ENCODE measurements around the gene HTT.
"Not testable (repeated sequence)": the region's sequence is repeated elsewhere in the genome, so short reads cannot be mapped to it uniquely, and the experiment has no call there.

The HTT gene

GRCh38 chr4:3124070-3124767 is 49.7 kb downstream of the HTT start:
- DNase-seq, result no peak

- no peak for DNase-seq
Measured at GRCh38 chr4:3127112-3127511, 52.6 kb downstream of the HTT start.

- no peak for DNase-seq
Measured at GRCh38 chr4:3128058-3128457, 53.6 kb downstream of the HTT start.

GRCh38 chr4:3128976-3129375 is 54.5 kb downstream of the HTT start:
- no peak for DNase-seq

DNA sequence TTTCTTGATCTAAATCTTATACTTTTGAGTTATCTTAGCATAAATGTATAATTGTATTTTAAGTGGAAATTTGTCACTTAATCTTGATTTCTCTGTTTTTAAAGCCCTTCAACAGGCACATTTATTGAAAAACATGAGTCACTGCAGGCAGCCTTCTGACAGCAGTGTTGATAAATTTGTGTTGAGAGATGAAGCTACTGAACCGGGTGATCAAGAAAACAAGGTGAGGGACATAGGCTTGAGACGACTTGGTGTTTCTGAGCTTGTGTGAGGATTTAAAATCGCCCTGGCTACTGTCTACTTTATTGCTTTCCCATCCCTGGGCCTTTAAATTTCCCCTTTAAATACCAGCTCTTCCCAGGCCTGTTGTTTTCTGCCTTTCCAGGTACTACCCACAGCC is 55.7 kb downstream of the HTT start:
- DNase-seq, result no peak

DNA sequence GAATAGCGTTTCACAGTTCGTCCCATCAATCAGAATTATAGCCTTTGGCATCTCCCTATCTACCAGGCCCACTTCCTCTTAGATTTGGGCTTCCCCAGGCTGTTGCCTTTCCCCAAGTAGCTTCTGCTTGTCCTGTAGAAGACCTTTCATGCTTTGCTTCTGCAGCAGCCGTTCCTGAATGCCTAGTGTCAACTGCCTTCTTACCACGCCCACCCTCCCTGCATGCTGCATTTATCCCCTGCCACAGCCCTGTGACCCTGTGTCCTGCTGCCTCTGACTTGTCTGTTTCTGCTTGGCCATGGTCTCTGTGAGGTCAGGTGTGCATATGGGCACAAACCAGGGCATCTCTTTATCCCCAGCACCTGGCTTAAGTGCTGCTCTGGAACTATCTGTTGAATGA is 56.3 kb downstream of the HTT start:
- no peak for DNase-seq

DNA sequence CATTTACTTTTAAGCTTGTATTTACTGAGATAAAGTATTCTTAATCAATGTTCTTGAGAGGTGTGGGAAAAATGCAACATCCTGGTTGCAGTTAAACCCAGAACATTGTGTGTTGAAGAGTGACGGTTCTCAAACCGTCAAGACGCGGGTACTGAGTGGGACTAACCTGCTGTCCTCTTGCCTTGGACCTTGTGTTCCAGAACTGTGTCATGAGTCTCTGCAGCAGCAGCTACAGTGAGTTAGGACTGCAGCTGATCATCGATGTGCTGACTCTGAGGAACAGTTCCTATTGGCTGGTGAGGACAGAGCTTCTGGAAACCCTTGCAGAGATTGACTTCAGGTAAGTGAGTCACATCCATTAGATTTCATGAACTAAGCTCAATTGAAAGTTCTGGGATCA is 59.7 kb downstream of the HTT start:
- no peak for DNase-seq

GRCh38 chr4:3135155-3136011 is 60.9 kb downstream of the HTT start:
- no peak for DNase-seq

DNA sequence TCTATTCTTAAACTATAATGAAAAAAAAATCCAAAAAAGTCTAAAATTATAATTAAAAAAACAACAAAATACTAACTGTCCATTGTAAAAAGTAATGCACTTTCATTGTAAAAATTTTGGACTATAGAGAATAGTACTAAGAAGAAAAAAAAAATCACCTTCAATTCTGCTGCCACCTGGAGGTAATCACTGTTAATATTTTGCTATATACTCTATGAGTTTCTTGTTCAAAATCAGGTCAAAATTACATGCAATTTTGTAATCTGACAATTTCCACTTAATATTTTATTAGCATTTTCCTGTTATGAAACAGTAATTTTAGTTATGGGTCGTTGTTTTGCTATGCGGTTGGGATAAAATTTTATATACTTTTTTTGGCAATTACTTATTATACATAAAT is 62.0 kb downstream of the HTT start:
- no peak for DNase-seq

- no peak for DNase-seq
Measured at GRCh38 chr4:3137908-3138307, 63.4 kb downstream of the HTT start.

- DNase-seq, result no peak
Measured at GRCh38 chr4:3145234-3145924, 70.9 kb downstream of the HTT start.

DNA sequence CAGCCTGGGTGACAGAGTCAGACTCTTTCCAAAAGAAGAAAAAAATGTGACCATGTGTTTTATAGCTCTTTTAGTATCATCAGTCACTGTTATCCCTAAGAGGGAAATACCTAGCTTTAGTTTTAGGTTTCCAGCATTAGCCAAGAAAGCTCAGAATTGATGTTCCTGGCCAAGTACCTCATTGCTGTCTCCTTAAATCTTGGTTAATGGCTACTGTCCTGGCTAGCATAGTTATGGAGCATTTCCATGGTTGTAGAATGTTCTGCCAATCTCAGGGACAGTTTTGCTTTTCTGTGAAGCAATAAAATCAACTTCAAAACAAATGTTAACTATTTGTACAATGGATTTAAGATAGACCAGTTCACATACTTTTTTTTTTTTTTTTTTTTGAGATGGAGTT is 74.4 kb downstream of the HTT start:
- no peak for DNase-seq

- DNase-seq, result not testable (repeated sequence)
Measured at GRCh38 chr4:3151238-3151637, 76.8 kb downstream of the HTT start.

- DNase-seq, result no peak
Measured at GRCh38 chr4:3157366-3157765, 82.9 kb downstream of the HTT start.

- DNase-seq, result no peak
Measured at GRCh38 chr4:3158841-3159240, 84.4 kb downstream of the HTT start.

GRCh38 chr4:3160438-3160837 is 86.0 kb downstream of the HTT start:
- DNase-seq, result no peak

- not testable (repeated sequence) for DNase-seq
Measured at GRCh38 chr4:3161044-3161443, 86.6 kb downstream of the HTT start.

DNA sequence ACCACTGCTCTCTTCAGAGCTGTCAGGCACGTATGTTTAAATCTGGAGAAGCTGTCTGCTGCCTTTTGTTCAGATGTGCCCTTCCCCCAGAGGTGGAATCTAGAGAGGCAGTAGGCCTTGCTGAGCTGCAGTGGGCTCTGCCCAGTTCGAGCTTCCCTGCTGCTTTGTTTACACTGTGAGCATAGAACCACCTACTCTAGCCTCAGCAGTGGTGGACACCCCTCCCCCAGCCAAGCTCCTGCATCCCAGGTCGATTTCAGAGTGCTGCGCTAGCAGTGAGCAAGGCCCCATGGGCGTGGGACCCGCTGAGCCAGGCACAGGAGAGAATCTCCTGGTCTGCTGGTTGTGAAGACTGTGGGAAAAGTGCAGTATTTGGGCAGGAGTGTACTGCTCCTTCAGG is 92.0 kb downstream of the HTT start:
- DNase-seq, result not testable (repeated sequence)

GRCh38 chr4:3168029-3168428 is 93.5 kb downstream of the HTT start:
- DNase-seq, result no peak

DNA sequence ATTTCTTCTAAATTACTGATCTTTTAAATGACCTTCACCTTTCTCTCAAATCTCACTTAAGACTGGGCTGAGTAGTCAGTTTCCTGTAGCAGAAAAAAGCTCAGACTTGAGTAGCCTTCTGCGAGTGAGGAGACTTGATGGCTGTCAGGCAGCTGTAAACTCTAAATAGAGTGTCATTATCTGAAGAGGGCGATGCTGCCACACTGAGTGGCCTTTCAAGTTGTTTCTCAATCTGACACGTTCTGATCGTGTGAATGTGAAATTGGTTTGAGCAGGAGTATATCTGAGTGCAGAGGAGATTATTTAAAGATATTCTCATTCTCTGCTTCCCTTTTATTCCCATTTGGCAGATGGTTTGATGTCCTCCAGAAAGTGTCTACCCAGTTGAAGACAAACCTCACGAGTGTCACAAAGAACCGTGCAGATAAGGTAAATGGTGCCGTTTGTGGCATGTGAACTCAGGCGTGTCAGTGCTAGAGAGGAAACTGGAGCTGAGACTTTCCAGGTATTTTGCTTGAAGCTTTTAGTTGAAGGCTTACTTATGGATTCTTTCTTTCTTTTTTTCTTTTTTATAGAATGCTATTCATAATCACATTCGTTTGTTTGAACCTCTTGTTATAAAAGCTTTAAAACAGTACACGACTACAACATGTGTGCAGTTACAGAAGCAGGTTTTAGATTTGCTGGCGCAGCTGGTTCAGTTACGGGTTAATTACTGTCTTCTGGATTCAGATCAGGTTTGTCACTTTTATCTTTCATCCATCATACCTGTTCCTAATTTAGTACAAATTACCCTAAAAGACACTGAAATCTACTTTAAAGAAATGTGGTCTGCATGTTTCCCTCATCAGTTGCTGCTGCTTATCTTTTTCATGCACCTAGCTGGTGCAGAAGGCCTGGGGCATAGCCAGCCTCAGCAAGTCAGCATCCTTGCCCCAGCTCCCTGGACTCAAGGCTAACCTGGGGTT is 100.2 kb downstream of the HTT start:
- DNase-seq, result no peak

DNA sequence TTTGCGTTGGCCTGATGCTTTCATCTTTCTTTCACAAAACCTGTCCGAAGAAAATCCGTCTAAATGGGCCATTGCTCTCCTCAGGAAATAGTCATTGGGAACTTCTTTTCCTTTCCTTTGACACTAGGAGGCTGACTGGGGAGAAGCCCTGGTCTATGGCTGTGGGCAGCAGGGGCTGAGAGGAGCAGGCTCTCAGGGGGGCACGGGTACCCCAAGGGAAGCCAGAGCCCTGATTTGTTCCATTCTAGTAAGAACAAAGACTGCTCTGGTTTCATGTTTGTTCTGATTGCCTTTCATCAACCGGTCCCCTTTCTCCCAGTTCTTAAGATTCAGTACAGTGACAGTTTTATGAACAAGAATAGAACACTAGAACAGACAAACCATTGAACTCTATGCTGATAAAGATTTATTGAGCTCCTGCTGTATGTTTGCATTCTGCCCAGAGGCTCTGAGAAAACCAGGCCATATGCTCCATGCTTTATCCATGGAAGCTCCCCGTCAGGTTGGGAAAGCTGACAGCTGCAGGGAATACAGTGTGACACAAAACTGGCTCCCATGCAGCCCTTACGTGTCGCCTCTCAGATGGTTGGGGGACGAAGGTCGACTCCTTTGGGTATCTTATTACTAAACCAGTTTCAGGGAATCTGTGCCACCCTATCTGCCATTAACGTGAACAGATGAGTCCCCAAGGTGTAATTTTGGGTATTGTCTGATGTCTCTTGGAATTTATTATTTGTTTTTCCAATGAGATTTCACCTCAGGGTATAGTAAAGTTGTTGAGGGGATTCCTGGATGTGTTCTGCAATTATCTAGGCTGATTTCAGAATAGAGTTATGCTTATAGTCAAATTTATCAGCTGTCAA is 102.1 kb downstream of the HTT start:
- no peak for DNase-seq

DNA sequence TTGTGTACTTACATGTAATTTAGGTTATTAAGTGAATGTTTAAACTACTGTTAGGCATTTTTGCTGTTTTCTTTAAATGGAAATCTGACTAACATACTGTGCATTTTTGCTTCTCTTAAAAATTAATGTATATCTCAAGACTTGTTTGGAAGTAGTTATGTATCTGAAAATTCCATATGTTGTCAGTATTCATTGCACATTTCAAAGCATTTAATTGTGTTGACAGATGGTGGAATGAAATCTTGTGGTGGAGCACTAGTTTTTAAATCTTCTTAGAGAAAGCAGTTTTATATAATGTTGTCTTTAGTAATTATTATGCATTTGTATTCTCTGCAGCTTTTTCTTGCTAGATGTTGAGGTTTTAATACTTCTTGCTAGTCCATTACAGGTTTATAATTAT is 102.9 kb downstream of the HTT start:
- DNase-seq, result no peak
